Measurements from ENCODE around the gene GARIN5A. TPM values are rescaled to one million over a fixed set of nuclear protein-coding genes. Genes with fewer than 3 reads are reported as not detected.

Gene GARIN5A
- polyA plus RNA-seq, 3 donors: 0.41 TPM; not detected in 2

DNA sequence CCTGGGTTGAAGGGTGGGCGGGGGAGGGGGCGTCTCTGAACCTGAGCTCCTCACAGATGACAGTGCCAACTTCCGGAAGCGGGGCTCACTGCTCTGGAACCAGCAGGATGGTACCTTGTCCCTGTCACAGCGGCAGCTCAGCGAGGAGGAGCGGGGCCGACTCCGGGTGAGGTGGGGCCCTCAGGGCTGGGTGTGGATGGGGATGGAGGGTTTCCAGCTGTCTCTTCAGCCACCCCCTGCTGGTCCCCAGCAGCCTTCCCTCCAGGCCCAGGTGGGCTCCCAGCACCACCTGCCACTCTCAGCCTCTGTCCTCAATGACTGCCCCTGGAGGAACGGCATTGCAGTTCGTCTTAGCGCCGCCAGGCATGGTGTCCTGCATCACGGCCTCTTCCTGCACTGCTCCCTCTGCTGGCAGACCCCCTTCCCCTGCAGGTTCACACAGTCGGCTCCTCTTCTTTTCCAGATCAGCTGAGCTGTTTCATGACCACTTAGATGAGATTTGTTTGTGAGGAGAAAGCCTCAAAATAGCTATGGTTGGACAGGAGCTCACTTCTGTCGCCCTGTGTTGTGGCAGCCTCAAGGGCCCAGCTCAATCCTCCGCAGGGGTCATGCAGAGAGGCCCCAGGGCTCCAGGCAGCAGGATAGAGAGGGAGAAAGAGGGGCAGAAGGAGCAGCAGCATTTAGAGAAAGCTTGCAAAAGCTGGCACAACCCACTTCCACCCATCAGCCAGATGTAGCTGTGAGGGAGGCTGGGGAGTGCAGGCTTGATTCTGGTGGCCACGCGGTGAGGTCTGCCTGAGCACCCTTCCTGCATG lies 2.5 kb upstream of the GARIN5A start:
- no peak for DNase-seq
- H3K36me3 ChIP-seq (replicated peaks in 1 of 2; ENCODE audit: control insufficient read depth in 1 of 2, insufficient read depth in 2 of 2, low read length in 2 of 2): peaks cover 44 to 58% of the 10 kb centered on the region in 2 donors
- H4K20me1 ChIP-seq (ENCODE audit: insufficient read depth, low read length): peaks cover 40% of the 10 kb centered on the region
- no peak overlapping the region for H2AFZ ChIP-seq (ENCODE audit: insufficient read depth, low read depth, low read length, poor library complexity, severe bottlenecking)
- H3K4me2 ChIP-seq (replicated peaks; ENCODE audit: extremely low read depth, low read length, poor library complexity, severe bottlenecking): no peak overlapping the region
- H3K79me2 ChIP-seq (ENCODE audit: insufficient read depth, low read length): peaks cover 29% of the 10 kb centered on the region
- TF ChIP-seq, protein P1, sequence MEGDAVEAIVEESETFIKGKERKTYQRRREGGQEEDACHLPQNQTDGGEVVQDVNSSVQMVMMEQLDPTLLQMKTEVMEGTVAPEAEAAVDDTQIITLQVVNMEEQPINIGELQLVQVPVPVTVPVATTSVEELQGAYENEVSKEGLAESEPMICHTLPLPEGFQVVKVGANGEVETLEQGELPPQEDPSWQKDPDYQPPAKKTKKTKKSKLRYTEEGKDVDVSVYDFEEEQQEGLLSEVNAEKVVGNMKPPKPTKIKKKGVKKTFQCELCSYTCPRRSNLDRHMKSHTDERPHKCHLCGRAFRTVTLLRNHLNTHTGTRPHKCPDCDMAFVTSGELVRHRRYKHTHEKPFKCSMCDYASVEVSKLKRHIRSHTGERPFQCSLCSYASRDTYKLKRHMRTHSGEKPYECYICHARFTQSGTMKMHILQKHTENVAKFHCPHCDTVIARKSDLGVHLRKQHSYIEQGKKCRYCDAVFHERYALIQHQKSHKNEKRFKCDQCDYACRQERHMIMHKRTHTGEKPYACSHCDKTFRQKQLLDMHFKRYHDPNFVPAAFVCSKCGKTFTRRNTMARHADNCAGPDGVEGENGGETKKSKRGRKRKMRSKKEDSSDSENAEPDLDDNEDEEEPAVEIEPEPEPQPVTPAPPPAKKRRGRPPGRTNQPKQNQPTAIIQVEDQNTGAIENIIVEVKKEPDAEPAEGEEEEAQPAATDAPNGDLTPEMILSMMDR (IDR thresholded peaks at IDR 0.05): no peak
- H3K27me3 ChIP-seq (ENCODE audit: control insufficient read depth in 2 of 2, insufficient read depth in 2 of 2, low read length in 2 of 2): no peaks in the 10 kb centered on the region
- intact Hi-C loops (cut with micrococcal nuclease): no loop called here
- peak overlapping the region in 2 of 7 donors; percentile 37 to 50 for H3K27ac Mint-ChIP-seq
- H3K4me3 Mint-ChIP-seq: no peak overlapping the region
- H3K4me3 ChIP-seq (replicated peaks in 1 of 3; ENCODE audit: low read depth in 2 of 3, low read length in 3 of 3): no peak overlapping the region
- H3K36me3 Mint-ChIP-seq: peaks cover 42 to 59% of the 10 kb centered on the region in 2 donors
- peaks cover 0 to 13% (median 2%) of the 10 kb centered on the region in 7 donors for H3K9me3 Mint-ChIP-seq
- peaks cover 14% of the 10 kb centered on the region for H3K4me1 Mint-ChIP-seq
- 98% methylated on average over 4 of the region's 19 CpGs for WGBS (ENCODE audit: insufficient coverage)
- H3K27me3 Mint-ChIP-seq (ENCODE audit: low read depth in 3 of 3): peaks cover 0 to 5% (median 3%) of the 10 kb centered on the region in 3 donors
- no peak overlapping the region for H3K27ac ChIP-seq (ENCODE audit: low read depth in 1 of 2, low read length in 2 of 2)
- peaks cover 11 to 12% of the 10 kb centered on the region in 2 donors for H3K4me1 ChIP-seq (ENCODE audit: control insufficient read depth in 1 of 2, insufficient read depth in 2 of 2, low read length in 2 of 2)
- no peaks in the 10 kb centered on the region for H3K9me3 ChIP-seq (replicated peaks in 1 of 2; ENCODE audit: control insufficient read depth in 1 of 2, insufficient read depth in 1 of 2, low read length in 2 of 2)
- no peak overlapping the region for H3K9ac ChIP-seq (ENCODE audit: insufficient read depth, low read length, poor library complexity, severe bottlenecking)

DNA sequence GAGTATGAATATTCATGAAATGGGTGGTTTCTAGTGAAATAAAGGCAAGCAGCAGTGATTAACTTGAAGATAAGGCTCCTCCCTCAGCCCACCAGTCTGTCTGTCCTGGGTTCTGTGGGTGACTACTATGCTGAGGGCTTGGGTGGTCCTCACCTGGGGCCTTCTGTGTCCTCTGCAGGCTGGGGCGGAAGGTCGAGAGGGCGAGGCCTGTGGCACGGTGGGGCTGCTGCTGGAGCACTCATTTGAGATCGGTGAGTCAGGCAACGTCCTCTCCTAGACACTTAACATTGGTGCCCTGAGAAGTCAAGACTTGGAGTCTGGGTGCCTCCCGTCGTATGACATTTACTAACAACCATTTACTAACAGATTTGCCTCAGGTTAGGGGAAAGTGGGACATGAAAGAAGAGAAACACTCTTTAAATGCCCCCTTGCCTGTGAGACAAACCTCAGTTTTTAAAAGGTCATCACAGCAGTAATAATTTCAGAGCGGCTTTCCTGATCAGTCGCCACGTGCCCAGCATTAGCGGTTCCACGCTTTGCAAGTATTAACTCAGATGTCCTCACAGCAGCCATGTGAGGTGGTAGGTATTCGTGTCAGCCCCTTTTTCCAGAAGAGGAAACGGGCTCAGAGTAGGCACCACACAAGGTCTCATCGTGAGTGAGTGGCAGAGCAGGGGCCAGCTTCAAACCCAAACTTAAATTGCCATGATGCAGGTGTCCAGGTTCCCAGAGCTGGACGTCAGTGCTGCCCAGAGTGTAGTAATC lies 1.3 kb upstream of the GARIN5A start:
- peak overlapping the region in 1 of 3 experiments; percentile 98 for H3K4me3 ChIP-seq (replicated peaks in 1 of 3; ENCODE audit: low read depth in 2 of 3, low read length in 3 of 3)
- peaks cover 29% of the 10 kb centered on the region for H3K79me2 ChIP-seq (ENCODE audit: insufficient read depth, low read length)
- intact Hi-C loops (cut with micrococcal nuclease): loop anchor here in 1 of 2 donors (2.0 kb wide), 1 partner anchor 33 kb away; the partner anchor contains the start of gene JOSD2
- peaks cover 39 to 50% of the 10 kb centered on the region in 2 donors for H3K36me3 ChIP-seq (replicated peaks in 1 of 2; ENCODE audit: control insufficient read depth in 1 of 2, insufficient read depth in 2 of 2, low read length in 2 of 2)
- no peak overlapping the region for H2AFZ ChIP-seq (ENCODE audit: insufficient read depth, low read depth, low read length, poor library complexity, severe bottlenecking)
- no peaks in the 10 kb centered on the region for H3K27me3 ChIP-seq (ENCODE audit: control insufficient read depth in 2 of 2, insufficient read depth in 2 of 2, low read length in 2 of 2)
- no peak overlapping the region for H3K9ac ChIP-seq (ENCODE audit: insufficient read depth, low read length, poor library complexity, severe bottlenecking)
- H3K27ac Mint-ChIP-seq: peak overlapping the region in 5 of 7 donors; percentile 25 to 93 (median 90)
- peaks cover 36% of the 10 kb centered on the region for H4K20me1 ChIP-seq (ENCODE audit: insufficient read depth, low read length)
- peak overlapping the region; percentile 87 for H3K4me2 ChIP-seq (replicated peaks; ENCODE audit: extremely low read depth, low read length, poor library complexity, severe bottlenecking)
- peaks cover 36 to 52% of the 10 kb centered on the region in 2 donors for H3K36me3 Mint-ChIP-seq
- peaks cover 11 to 12% of the 10 kb centered on the region in 2 donors for H3K4me1 ChIP-seq (ENCODE audit: control insufficient read depth in 1 of 2, insufficient read depth in 2 of 2, low read length in 2 of 2)
- H3K4me1 Mint-ChIP-seq: peaks cover 14% of the 10 kb centered on the region
- no peak overlapping the region for H3K4me3 Mint-ChIP-seq
- TF ChIP-seq, protein P1 (IDR thresholded peaks at IDR 0.05): no peak
- peak overlapping the region in 1 of 2 donors; percentile 86 for H3K27ac ChIP-seq (ENCODE audit: low read depth in 1 of 2, low read length in 2 of 2)
- peaks cover 0 to 5% (median 3%) of the 10 kb centered on the region in 3 donors for H3K27me3 Mint-ChIP-seq (ENCODE audit: low read depth in 3 of 3)
- H3K9me3 ChIP-seq (replicated peaks in 1 of 2; ENCODE audit: control insufficient read depth in 1 of 2, insufficient read depth in 1 of 2, low read length in 2 of 2): no peaks in the 10 kb centered on the region
- no peak for DNase-seq
- peaks cover 0 to 13% (median 2%) of the 10 kb centered on the region in 7 donors for H3K9me3 Mint-ChIP-seq
- WGBS (ENCODE audit: insufficient coverage): 96% methylated on average over 12 of the region's 17 CpGs

Data from CD14-positive monocyte (primary cell).